ENCODE measurements around the gene CAMK2A. TPM values are rescaled to one million over a fixed set of nuclear protein-coding genes. Genes with fewer than 3 reads are reported as not detected.

The CAMK2A gene
- total and polyA plus RNA-seq, 4 donors = 0.31 to 2.7 (median 1.0) TPM

DNA sequence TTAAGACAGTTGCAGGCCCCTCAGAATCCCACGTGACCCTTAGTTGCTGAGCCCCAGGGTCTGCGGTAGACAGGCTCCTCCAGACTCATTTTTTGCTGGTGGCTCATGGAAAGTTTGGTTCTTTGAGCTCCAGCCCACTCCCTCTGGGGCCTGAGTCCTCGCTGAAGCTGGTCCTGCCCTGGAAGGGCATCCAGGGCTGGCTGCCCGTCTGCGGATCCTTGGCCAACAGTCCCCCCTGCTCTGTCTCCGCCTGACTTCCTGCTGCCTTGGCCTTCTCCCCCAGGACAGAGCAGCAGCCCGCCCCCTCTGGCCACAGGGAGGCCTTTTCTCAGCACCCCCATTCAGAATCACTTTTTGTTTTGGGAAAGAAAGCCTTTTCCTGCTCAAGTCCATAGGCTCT lies 75.3 kb downstream of the CAMK2A start:
- no peak for DNase-seq
- Histone ChIP-seq H3K9me3 (ENCODE audit: control insufficient read depth in 4 of 4, insufficient read depth in 3 of 4, low read length in 3 of 4) (no peaks in the 10 kb centered on the region), H3K27me3 (ENCODE audit: control insufficient read depth in 3 of 3, insufficient read depth in 3 of 3, low read length in 2 of 3) (no peaks in the 10 kb centered on the region), H3K36me3 (ENCODE audit: control insufficient read depth in 4 of 4, insufficient read depth in 4 of 4, low read length in 4 of 4) (no peaks in the 10 kb centered on the region), H3K4me3 (no peak overlapping the region), H3K4me1 (ENCODE audit: control insufficient read depth in 5 of 5, insufficient read depth in 5 of 5, low read length in 5 of 5) (peaks cover 0 to 8% (median 0%) of the 10 kb centered on the region in 5 donors), H3K9ac (ENCODE audit: insufficient read depth in 1 of 2, low read length in 2 of 2) (no peak overlapping the region), H3K27ac (ENCODE audit: low read depth in 1 of 2, low read length in 1 of 2) (no peak overlapping the region)
- no peak for ATAC-seq (ENCODE audit: insufficient read depth, low FRiP score)
- WGBS, 2 donors = 70 to 85% methylated on average over 7 of the region's 7 CpGs
- TF ChIP-seq, protein P1, sequence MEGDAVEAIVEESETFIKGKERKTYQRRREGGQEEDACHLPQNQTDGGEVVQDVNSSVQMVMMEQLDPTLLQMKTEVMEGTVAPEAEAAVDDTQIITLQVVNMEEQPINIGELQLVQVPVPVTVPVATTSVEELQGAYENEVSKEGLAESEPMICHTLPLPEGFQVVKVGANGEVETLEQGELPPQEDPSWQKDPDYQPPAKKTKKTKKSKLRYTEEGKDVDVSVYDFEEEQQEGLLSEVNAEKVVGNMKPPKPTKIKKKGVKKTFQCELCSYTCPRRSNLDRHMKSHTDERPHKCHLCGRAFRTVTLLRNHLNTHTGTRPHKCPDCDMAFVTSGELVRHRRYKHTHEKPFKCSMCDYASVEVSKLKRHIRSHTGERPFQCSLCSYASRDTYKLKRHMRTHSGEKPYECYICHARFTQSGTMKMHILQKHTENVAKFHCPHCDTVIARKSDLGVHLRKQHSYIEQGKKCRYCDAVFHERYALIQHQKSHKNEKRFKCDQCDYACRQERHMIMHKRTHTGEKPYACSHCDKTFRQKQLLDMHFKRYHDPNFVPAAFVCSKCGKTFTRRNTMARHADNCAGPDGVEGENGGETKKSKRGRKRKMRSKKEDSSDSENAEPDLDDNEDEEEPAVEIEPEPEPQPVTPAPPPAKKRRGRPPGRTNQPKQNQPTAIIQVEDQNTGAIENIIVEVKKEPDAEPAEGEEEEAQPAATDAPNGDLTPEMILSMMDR (IDR thresholded peaks at IDR 0.05; ENCODE audit: control extremely low read depth, extremely low read depth) = no peak

DNA sequence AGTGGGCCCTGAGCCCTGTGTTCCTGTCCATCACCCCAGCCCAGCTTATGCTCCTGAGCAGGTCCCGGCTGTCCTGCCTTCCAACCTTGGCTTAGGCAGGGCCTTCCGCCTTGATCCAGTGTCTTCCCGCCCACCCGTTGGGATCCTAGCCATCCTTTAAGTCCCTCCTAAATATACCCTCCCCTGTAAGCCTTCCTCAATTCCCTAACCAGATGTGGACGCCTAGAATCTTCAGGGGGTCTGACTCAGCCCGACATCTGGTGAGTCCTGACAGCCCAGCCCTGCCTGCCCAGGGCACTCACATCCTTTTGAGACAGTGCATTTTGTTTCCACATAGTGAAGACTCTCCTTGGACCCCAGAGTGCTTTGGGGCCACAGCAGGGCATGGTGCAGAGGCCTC lies 76.0 kb downstream of the CAMK2A start:
- Histone ChIP-seq H3K9me3 (ENCODE audit: control insufficient read depth in 4 of 4, insufficient read depth in 3 of 4, low read length in 3 of 4) (no peaks in the 10 kb centered on the region), H3K36me3 (ENCODE audit: control insufficient read depth in 4 of 4, insufficient read depth in 4 of 4, low read length in 4 of 4) (no peaks in the 10 kb centered on the region), H3K27ac (ENCODE audit: low read depth in 1 of 2, low read length in 1 of 2) (no peak overlapping the region), H3K4me1 (ENCODE audit: control insufficient read depth in 5 of 5, insufficient read depth in 5 of 5, low read length in 5 of 5) (peaks cover 0 to 8% (median 0%) of the 10 kb centered on the region in 5 donors), H3K4me3 (no peak overlapping the region), H3K27me3 (ENCODE audit: control insufficient read depth in 3 of 3, insufficient read depth in 3 of 3, low read length in 2 of 3) (no peaks in the 10 kb centered on the region), H3K9ac (ENCODE audit: insufficient read depth in 1 of 2, low read length in 2 of 2) (no peak overlapping the region)
- ATAC-seq (ENCODE audit: insufficient read depth, low FRiP score) = no peak
- 89 to 90% methylated on average over 6 of the region's 6 CpGs for WGBS, 2 donors
- DNase-seq = no peak
- TF ChIP-seq, protein P1 (IDR thresholded peaks at IDR 0.05; ENCODE audit: control extremely low read depth, extremely low read depth) = no peak

DNA sequence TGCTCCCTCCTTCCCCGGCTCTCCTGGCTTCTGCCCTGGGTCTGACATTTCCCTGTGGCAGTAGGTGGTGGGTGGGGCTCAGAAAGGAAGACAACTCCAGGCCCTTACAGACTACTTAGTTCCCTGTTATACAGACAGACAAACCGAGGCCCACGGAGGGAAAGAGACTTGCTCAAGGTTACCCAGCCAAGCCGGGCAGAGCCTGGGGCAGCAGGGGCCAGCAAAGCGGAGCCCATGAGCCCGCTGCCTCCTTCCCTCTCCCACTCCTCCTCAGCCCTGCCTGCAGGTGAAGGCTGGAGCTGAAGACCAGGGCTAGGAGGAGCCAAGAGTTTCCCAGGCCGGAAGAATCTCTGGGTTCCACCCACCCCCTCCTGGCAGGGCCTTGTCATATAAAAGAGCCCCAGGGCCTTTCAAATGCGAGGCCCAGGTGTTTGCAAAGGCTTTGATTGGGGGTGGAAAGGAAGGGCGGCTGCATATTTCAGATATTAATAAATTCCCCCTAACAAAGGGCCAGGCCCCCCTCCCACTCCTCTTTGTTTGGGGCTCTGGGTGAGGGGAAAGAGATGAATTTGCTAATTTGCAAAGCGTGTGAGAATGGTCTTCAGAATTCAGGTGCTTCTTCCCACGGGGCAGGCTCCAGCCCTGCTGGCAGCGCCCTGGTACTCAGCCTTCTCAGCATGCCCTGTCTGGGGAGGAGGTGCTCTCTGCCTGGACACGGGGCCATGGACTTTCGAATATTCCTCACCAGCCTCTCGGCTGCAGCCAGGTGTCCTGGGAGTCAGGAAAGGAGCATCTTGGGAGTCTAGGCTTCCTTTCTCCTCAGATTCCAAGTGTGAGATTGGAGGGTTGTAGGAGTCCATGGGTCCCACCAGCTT lies 78.2 kb downstream of the CAMK2A start:
- 84 to 90% methylated on average over 15 of the region's 15 CpGs for WGBS, 2 donors
- peak; percentile 38 to 67 (median 64) for DNase-seq
- Histone ChIP-seq H3K9me3 (ENCODE audit: control insufficient read depth in 4 of 4, insufficient read depth in 3 of 4, low read length in 3 of 4) (no peaks in the 10 kb centered on the region), H3K27ac (ENCODE audit: low read depth in 1 of 2, low read length in 1 of 2) (no peak overlapping the region), H3K4me1 (ENCODE audit: control insufficient read depth in 5 of 5, insufficient read depth in 5 of 5, low read length in 5 of 5) (peaks cover 0 to 8% (median 0%) of the 10 kb centered on the region in 5 donors), H3K36me3 (ENCODE audit: control insufficient read depth in 4 of 4, insufficient read depth in 4 of 4, low read length in 4 of 4) (no peaks in the 10 kb centered on the region), H3K4me3 (no peak overlapping the region), H3K9ac (ENCODE audit: insufficient read depth in 1 of 2, low read length in 2 of 2) (no peak overlapping the region), H3K27me3 (ENCODE audit: control insufficient read depth in 3 of 3, insufficient read depth in 3 of 3, low read length in 2 of 3) (no peaks in the 10 kb centered on the region)
- TF ChIP-seq, protein P1 (IDR thresholded peaks at IDR 0.05; ENCODE audit: control extremely low read depth, extremely low read depth) = no peak
- ATAC-seq (ENCODE audit: insufficient read depth, low FRiP score) = no peak
